Osteocyte (in vitro differentiated cells): ENCODE measurements around the gene GEMIN2. TPM values are rescaled to one million over a fixed set of nuclear protein-coding genes. Genes with fewer than 3 reads are reported as not detected.
"Not testable (repeated sequence)": the region's sequence is repeated elsewhere in the genome, so short reads cannot be mapped to it uniquely, and the experiment has no call there.

Experiments
- DNase-seq: peaks from one replicate; pipeline ENCODE4 v3.0.0; 2021; ENCODE audit warnings: mixed read lengths; ENCODE audit not compliant: unreplicated experiment; ENCODE audit errors: extremely low spot score
- H3K27ac Mint-ChIP-seq: one replicate; pipeline ENCODE4 v1.8.0; 2021; ENCODE audit warnings: mild to moderate bottlenecking, mixed read lengths; ENCODE audit not compliant: unreplicated experiment
- H3K27me3 Mint-ChIP-seq: one replicate; pipeline ENCODE4 v1.8.0; 2021; ENCODE audit warnings: mixed read lengths; ENCODE audit not compliant: unreplicated experiment
- H3K36me3 Mint-ChIP-seq: one replicate; pipeline ENCODE4 v1.8.0; 2021; ENCODE audit warnings: mixed read lengths; ENCODE audit not compliant: unreplicated experiment
- H3K4me1 Mint-ChIP-seq: one replicate; pipeline ENCODE4 v1.8.0; 2021; ENCODE audit warnings: mixed read lengths; ENCODE audit not compliant: unreplicated experiment
- H3K4me3 Mint-ChIP-seq: one replicate; pipeline ENCODE4 v1.8.0; 2021; ENCODE audit warnings: mild to moderate bottlenecking, moderate library complexity, mixed read lengths; ENCODE audit not compliant: unreplicated experiment
- H3K9me3 Mint-ChIP-seq: one replicate; pipeline ENCODE4 v1.8.0; 2021; ENCODE audit warnings: mixed read lengths; ENCODE audit not compliant: unreplicated experiment
- total RNA-seq: library from RNA; stranded (reverse); gene quantifications from 2 replicates; pipeline ENCODE4 v1.2.1, GENCODE V29; 2021
- TF ChIP-seq, protein P1 (sequence below): fragments of 200-600 bp; sonication (generic); IDR thresholded peaks from 2 replicates; pipeline ENCODE4 v1.5.0; 2021; ENCODE audit warnings: antibody characterized with exemption, mild to moderate bottlenecking, moderate library complexity

Gene GEMIN2
- total RNA-seq, 1 donor from 2014 or later = 14.9 TPM

DNA sequence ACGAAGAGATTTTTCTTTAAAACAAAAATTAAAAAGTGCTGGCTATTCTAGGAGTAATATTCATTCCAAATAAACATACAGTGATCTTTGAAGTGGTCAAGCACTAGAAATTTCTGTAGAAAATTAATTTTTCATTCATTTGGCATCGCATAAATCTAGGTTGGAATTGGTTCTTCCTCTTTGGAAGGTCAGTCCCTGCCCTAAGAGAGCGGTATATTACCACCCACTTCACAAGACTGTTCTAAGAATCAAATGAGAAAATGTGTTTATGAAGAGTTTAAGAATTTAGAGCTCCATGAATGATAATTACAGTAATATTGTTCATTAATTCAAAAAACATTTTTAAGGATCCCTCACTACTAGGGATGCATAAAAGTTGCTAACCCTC lies 444 bp upstream of the GEMIN2 start:
- Mint-ChIP-seq H3K27ac (peak overlapping the region; percentile 91), H3K27me3 (no peaks in the 10 kb centered on the region), H3K4me1 (peaks cover 15% of the 10 kb centered on the region), H3K4me3 (peak overlapping the region; percentile 88), H3K9me3 (no peaks in the 10 kb centered on the region), H3K36me3 (no peaks in the 10 kb centered on the region)
- TF ChIP-seq, protein P1, sequence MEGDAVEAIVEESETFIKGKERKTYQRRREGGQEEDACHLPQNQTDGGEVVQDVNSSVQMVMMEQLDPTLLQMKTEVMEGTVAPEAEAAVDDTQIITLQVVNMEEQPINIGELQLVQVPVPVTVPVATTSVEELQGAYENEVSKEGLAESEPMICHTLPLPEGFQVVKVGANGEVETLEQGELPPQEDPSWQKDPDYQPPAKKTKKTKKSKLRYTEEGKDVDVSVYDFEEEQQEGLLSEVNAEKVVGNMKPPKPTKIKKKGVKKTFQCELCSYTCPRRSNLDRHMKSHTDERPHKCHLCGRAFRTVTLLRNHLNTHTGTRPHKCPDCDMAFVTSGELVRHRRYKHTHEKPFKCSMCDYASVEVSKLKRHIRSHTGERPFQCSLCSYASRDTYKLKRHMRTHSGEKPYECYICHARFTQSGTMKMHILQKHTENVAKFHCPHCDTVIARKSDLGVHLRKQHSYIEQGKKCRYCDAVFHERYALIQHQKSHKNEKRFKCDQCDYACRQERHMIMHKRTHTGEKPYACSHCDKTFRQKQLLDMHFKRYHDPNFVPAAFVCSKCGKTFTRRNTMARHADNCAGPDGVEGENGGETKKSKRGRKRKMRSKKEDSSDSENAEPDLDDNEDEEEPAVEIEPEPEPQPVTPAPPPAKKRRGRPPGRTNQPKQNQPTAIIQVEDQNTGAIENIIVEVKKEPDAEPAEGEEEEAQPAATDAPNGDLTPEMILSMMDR = no peak
- DNase-seq = no peak

DNA sequence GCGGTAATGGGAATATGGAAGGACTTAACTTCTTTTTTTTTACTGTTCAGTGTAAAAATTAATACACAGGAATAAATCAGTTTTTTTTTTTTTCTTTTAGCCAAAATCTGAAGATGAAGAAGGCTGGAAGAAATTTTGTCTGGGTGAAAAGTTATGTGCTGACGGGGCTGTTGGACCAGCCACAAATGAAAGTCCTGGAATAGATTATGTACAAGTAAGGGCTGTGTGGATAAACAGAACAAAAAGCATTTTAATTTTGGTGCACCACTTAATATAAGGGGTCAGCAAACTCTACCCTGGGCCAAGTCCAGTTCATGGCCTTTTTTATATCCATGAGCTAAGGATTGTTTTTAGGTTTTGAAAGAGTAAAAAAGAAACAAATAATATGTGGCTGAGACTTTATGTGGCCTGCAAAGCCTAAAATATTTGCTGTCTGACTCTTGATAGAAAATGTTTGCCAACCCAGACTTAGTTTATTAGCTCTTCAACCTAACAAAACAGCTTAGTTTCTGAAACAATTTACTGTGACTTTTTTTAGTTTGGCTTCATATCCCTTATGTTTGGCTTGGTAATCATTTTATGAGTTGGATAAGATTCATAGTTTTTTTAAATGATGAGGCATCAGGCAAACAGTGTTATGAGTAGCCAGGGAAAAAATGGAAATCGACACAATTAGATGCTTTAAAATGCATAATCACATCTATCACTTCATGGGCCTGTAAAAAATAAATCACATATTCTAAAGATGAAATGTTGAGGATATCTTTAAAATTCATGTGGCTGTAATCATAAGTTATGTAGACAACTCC lies 8.4 kb downstream of the GEMIN2 start:
- no peaks in the 10 kb centered on the region for H3K4me1 Mint-ChIP-seq
- peaks cover 22% of the 10 kb centered on the region for H3K36me3 Mint-ChIP-seq
- H3K27ac Mint-ChIP-seq = no peak overlapping the region
- no peaks in the 10 kb centered on the region for H3K9me3 Mint-ChIP-seq
- TF ChIP-seq, protein P1 = no peak
- H3K4me3 Mint-ChIP-seq = no peak overlapping the region
- H3K27me3 Mint-ChIP-seq = no peaks in the 10 kb centered on the region
- no peak for DNase-seq

DNA sequence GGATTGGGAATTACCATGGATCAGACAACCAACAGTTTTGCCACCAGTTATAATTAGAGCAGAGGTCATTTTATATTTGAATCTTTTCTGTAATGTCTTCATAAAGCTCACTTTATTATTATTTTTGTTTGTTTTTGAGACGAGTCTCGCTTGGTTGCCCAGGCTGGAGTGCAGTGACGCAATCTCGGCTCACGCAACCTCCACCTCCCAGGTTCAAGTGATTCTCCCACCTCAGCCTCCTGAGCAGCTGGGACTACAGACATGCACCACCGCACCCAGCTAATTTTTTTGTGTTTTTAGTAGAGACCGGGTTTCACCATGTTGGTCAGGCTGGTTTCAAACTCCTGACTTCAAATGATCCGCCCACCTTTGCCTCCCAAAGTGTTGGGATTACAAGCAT lies 23.7 kb downstream of the GEMIN2 start:
- H3K27me3 Mint-ChIP-seq, H3K27ac Mint-ChIP-seq, H3K9me3 Mint-ChIP-seq, H3K4me1 Mint-ChIP-seq, DNase-seq, H3K4me3 Mint-ChIP-seq: not testable (repeated sequence)
- H3K36me3 Mint-ChIP-seq = peaks cover 28% of the 10 kb centered on the region

DNA sequence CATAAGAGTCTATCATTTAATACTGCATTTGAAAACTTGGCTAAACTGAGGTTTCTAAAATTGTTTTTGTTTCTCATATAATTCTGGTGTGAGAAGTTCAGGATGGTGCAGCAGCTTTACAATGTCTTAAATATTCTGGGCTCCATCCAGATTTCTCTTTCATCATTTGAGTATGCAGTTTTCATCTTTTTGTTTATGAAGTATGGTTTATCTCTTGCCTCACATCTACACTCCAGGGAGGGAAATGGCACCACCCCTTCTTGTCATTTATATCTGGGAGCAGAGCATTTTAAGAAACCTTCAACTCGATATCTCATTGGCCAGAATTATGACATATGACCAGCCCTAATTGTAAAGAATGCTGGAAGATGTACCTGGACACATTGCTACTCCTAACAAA lies 24.3 kb downstream of the GEMIN2 start:
- Mint-ChIP-seq H3K27me3 (no peaks in the 10 kb centered on the region), H3K27ac (no peak overlapping the region), H3K9me3 (no peaks in the 10 kb centered on the region), H3K36me3 (peaks cover 29% of the 10 kb centered on the region), H3K4me3 (no peak overlapping the region), H3K4me1 (no peaks in the 10 kb centered on the region)
- DNase-seq = no peak
- TF ChIP-seq, protein P1 = no peak

DNA sequence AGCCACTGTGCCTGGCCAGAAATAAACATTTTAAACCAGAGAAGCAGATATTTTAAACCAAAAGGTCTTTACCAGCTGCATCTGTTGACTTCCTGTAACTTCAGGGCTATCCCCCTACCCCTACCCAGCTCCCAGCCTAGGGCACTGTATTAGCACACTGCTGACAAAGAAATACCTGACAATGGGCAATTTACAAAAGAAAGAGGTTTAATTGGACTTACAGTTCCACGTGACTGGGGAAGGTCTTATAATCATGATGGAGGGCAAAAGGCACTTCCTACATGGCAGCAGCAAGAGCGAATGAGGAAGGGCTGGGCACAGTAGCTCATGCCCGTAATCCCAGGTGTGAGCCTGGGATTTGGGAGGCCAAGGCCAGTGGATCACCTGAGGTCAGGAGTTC lies 26.0 kb downstream of the GEMIN2 start:
- no peaks in the 10 kb centered on the region for H3K9me3 Mint-ChIP-seq
- no peak for DNase-seq
- peaks cover 21% of the 10 kb centered on the region for H3K36me3 Mint-ChIP-seq

DNA sequence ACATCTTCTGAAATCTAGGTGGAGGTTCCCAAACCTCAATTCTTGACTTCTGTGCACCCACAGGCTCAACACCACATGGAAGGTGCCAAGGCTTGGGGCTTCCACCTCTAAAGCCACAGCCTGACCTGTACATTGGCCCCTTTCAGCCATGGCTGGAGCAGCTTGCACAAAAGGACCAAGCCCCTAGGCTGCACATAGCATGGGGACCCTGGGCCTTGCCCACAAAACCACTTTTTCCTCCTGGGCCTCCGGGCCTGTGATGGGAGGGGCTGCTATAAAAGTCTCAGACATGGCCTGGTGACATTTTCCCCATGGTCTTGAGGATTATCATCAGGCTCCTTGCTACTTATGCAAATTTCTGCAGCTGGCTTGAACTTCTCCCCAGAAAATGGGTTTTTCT lies 27.5 kb downstream of the GEMIN2 start:
- H3K27me3 Mint-ChIP-seq, H3K9me3 Mint-ChIP-seq, H3K27ac Mint-ChIP-seq, H3K4me3 Mint-ChIP-seq, H3K4me1 Mint-ChIP-seq: not testable (repeated sequence)
- peak; percentile 69 for DNase-seq
- H3K36me3 Mint-ChIP-seq = peaks cover 23% of the 10 kb centered on the region

More for the DNA sequence above, 26.0 kb downstream of the GEMIN2 start:
- Mint-ChIP-seq H3K27me3 (no peaks in the 10 kb centered on the region), H3K4me3 (no peak overlapping the region), H3K27ac (no peak overlapping the region), H3K4me1 (no peaks in the 10 kb centered on the region)
- TF ChIP-seq, protein P1 = no peak

DNA sequence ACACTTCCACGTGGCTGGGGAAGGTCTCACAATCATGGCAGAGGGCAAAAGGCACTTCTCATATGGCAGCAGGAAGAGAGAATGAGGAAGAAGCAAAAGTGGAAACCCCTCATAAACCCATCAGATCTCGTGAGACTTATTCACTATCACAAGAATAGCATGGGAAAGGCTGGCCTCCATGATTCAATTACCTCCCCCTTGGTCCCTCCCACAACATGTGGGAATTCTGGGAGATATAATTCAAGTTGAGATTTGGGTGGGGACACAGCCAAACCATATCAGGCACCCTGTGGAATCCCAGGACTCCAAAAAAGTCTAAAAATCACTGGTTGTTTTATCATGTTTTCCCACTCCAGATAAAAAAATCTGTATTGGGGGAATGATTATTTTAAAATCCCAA lies 29.1 kb downstream of the GEMIN2 start:
- H3K27ac Mint-ChIP-seq, H3K4me1 Mint-ChIP-seq, DNase-seq, H3K4me3 Mint-ChIP-seq, H3K27me3 Mint-ChIP-seq, H3K9me3 Mint-ChIP-seq: not testable (repeated sequence)
- H3K36me3 Mint-ChIP-seq = peaks cover 30% of the 10 kb centered on the region
